Erythroblast (primary cell): ENCODE measurements around the gene TRMO.
A peak's percentile ranks its signal among the peaks of the same experiment; 100 is the strongest.

Experiments
- GATA1 ChIP-seq: IDR thresholded peaks from 2 replicates; pipeline ENCODE4 v1.6.1; 2011; ENCODE audit warnings: low read depth, mild to moderate bottlenecking, control low read depth, low read length, moderate library complexity
- POLR2A ChIP-seq: IDR thresholded peaks from 2 replicates; pipeline ENCODE4 v1.6.1; 2011; ENCODE audit warnings: mild to moderate bottlenecking, low read length

- TF ChIP-seq POLR2A (peak; percentile 91), GATA1 (peak; percentile 59)
These were observed 15.9 kb upstream of the TRMO start, which contains the start of gene HEMGN for GRCh38 chr9:97938081-97938644.
